IMR-90 (cell line): ENCODE results near the gene FAR2. TPM values are rescaled to one million over a fixed set of nuclear protein-coding genes. Genes with fewer than 3 reads are reported as not detected.

Source experiments
- ATAC-seq: fragments of 200-7000 bp; cut with Tn5 transposase; 2 replicates; pipeline ENCODE4 v1.9.1; 2020; ENCODE audit warnings: low read depth, mild to moderate bottlenecking, moderate library complexity
- BruUV-seq: library from RNA; stranded (reverse); fragments of 400-500 nt; replicated peaks from 2 replicates; lab custom pipeline; 2021; lab: Mats Ljungman, UMichigan
- CTCF ChIA-PET: fragments of 300-600 bp; formaldehyde crosslinking; extraction: SDS; loops from one replicate; lab custom pipeline; 2021; ENCODE audit warnings: antibody characterized with exemption; lab: Yijun Ruan, JAX
- POLR2A ChIA-PET: fragments of 300-600 bp; sonication (Branson Sonifier 250); formaldehyde crosslinking; loops from one replicate; lab custom pipeline; 2022; ENCODE audit warnings: antibody characterized with exemption; ENCODE audit not compliant: unreplicated experiment; lab: Charles Lee
- DNase-seq: peaks from one replicate; pipeline ENCODE4 v3.0.0; 2013
- H2AFZ ChIP-seq: replicated peaks from 2 replicates; pipeline ENCODE3; 2013; ENCODE audit warnings: low read length, mild to moderate bottlenecking; ENCODE audit not compliant: poor library complexity
- H2AK5ac ChIP-seq: 2 replicates; pipeline ENCODE4 v1.6.1; 2013; ENCODE audit warnings: low read depth, low read length, inconsistent platforms
- H2AK9ac ChIP-seq: replicated peaks from 2 replicates; pipeline ENCODE3; 2013; ENCODE audit warnings: mild to moderate bottlenecking, low read depth, low read length, moderate library complexity; ENCODE audit not compliant: poor library complexity
- H2BK120ac ChIP-seq: 2 replicates; pipeline ENCODE4 v1.6.1; 2013; ENCODE audit warnings: low read depth, low read length, inconsistent platforms
- H2BK15ac ChIP-seq: 3 replicates; pipeline ENCODE4 v1.6.1; 2013; ENCODE audit warnings: low read depth, low read length, inconsistent platforms
- H2BK20ac ChIP-seq: 2 replicates; pipeline ENCODE4 v1.6.1; 2013; ENCODE audit warnings: low read depth, mild to moderate bottlenecking, inconsistent platforms, low read length, moderate library complexity
- H2BK5ac ChIP-seq: 2 replicates; pipeline ENCODE4 v1.6.1; 2013; ENCODE audit warnings: mild to moderate bottlenecking, low read depth, low read length, inconsistent platforms; ENCODE audit not compliant: poor library complexity, severe bottlenecking
- H3K14ac ChIP-seq: replicated peaks from 2 replicates; pipeline ENCODE4 v1.6.1; 2013; ENCODE audit warnings: low read depth, low read length, inconsistent platforms
- H3K18ac ChIP-seq: 2 replicates; pipeline ENCODE4 v1.6.1; 2013; ENCODE audit warnings: low read depth, low read length, control low read depth
- H3K23ac ChIP-seq: 2 replicates; pipeline ENCODE4 v1.6.1; 2013; ENCODE audit warnings: low read depth, low read length, inconsistent platforms
- H3K27ac ChIP-seq: 2 replicates; pipeline ENCODE4 v1.5.1; 2013; ENCODE audit warnings: mild to moderate bottlenecking, control low read depth, low read length; ENCODE audit not compliant: insufficient read depth
- H3K27me3 ChIP-seq: 2 replicates; pipeline ENCODE4 v1.6.1; 2013; ENCODE audit warnings: low read length; ENCODE audit not compliant: control insufficient read depth, insufficient read depth
- H3K36me3 ChIP-seq: 2 replicates; pipeline ENCODE4 v1.6.1; 2013; ENCODE audit warnings: low read length, mixed read lengths; ENCODE audit not compliant: control insufficient read depth, insufficient read depth
- H3K4ac ChIP-seq: 2 replicates; pipeline ENCODE4 v1.6.1; 2013; ENCODE audit warnings: low read depth, low read length, inconsistent platforms
- H3K4me1 ChIP-seq: 2 replicates; pipeline ENCODE4 v1.6.1; 2013; ENCODE audit warnings: low read length, mixed read lengths; ENCODE audit not compliant: control insufficient read depth, insufficient read depth
- H3K4me2 ChIP-seq: 2 replicates; pipeline ENCODE4 v1.6.1; 2013; ENCODE audit warnings: low read depth, mild to moderate bottlenecking, control low read depth, low read length, moderate library complexity
- H3K4me3 ChIP-seq: 2 replicates; pipeline ENCODE4 v1.5.1; 2013; ENCODE audit warnings: low read depth, mild to moderate bottlenecking, control low read depth, low read length, moderate library complexity; ENCODE audit not compliant: insufficient read depth
- H3K56ac ChIP-seq: 2 replicates; pipeline ENCODE4 v1.6.1; 2013; ENCODE audit warnings: low read length, inconsistent platforms; ENCODE audit not compliant: insufficient read depth; ENCODE audit errors: extremely low read depth
- H3K79me1 ChIP-seq, 2 experiments: 2 replicates each; pipeline ENCODE4 v1.6.1; 2013; ENCODE audit warnings: low read length in 2 of 2, inconsistent platforms in 1 of 2, low read depth in 1 of 2
- H3K9ac ChIP-seq: 2 replicates; pipeline ENCODE4 v1.6.1; 2013; ENCODE audit warnings: low read depth, low read length, control low read depth
- H3K9me1 ChIP-seq: 2 replicates; pipeline ENCODE4 v1.6.1; 2013; ENCODE audit warnings: low read length, inconsistent platforms; ENCODE audit not compliant: insufficient read depth
- H3K9me3 ChIP-seq: 2 replicates; pipeline ENCODE4 v1.6.1; 2013; ENCODE audit warnings: low read length; ENCODE audit not compliant: control insufficient read depth, insufficient read depth
- H4K20me1 ChIP-seq: 2 replicates; pipeline ENCODE4 v1.6.1; 2013; ENCODE audit warnings: low read length, inconsistent platforms; ENCODE audit not compliant: insufficient read depth
- H4K5ac ChIP-seq: 2 replicates; pipeline ENCODE4 v1.6.1; 2013; ENCODE audit warnings: mild to moderate bottlenecking, low read depth, low read length, control low read depth
- H4K8ac ChIP-seq, 2 experiments: 2 replicates each; pipeline ENCODE4 v1.6.1; 2013; ENCODE audit warnings: low read depth in 2 of 2, low read length in 2 of 2, control low read depth in 1 of 2, inconsistent platforms in 1 of 2
- H4K91ac ChIP-seq: 2 replicates; pipeline ENCODE4 v1.6.1; 2013; ENCODE audit warnings: low read depth, low read length, inconsistent platforms; ENCODE audit not compliant: insufficient read depth
- BHLHE40 ChIP-seq: fragments of 150-350 bp; IDR thresholded peaks from 2 replicates; pipeline ENCODE4 v1.6.1; 2016; ENCODE audit warnings: mild to moderate bottlenecking, low read depth, low read length
- CEBPB ChIP-seq: IDR thresholded peaks from 2 replicates; pipeline ENCODE4 v1.6.1; 2012; ENCODE audit warnings: low read depth, low read length, improper control_type of control experiment
- MAFK ChIP-seq: IDR thresholded peaks from 2 replicates; pipeline ENCODE4 v1.6.1; 2012; ENCODE audit warnings: low read depth, low read length, improper control_type of control experiment
- MAZ ChIP-seq: IDR thresholded peaks from 2 replicates; pipeline ENCODE4 v1.6.1; 2012; ENCODE audit warnings: low read depth, mild to moderate bottlenecking, low read length, improper control_type of control experiment, moderate library complexity, borderline replicate concordance
- MXI1 ChIP-seq: IDR thresholded peaks from 2 replicates; pipeline ENCODE4 v1.6.1; 2012; ENCODE audit warnings: low read depth, mild to moderate bottlenecking, low read length, moderate library complexity, borderline replicate concordance
- NFE2L2 ChIP-seq: fragments of 150-350 bp; IDR thresholded peaks from 2 replicates; pipeline ENCODE4 v1.6.1; 2016; ENCODE audit warnings: low read depth, mild to moderate bottlenecking, low read length
- SMC3 ChIP-seq: fragments of 150-350 bp; IDR thresholded peaks from 2 replicates; pipeline ENCODE4 v1.6.1; 2016; ENCODE audit warnings: low read depth, mild to moderate bottlenecking, antibody characterized with exemption, low read length, moderate library complexity
- WGBS, 2 experiments: methylation state at CpG; one replicate each; pipeline versions ENCODE4 v1.1.5 to v1.1.7; 2013; ENCODE audit warnings: missing lambda C conversion rate in 2 of 2; ENCODE audit not compliant: insufficient read length in 1 of 2; ENCODE audit errors: extremely low coverage in 2 of 2; 5-methylcytosine and 5-hydroxymethylcytosine counted together
- dilution Hi-C: fragments of 300-500 bp; cut with HindIII; formaldehyde crosslinking; loops from one replicate; pipeline ENCODE4 v1.14.3; 2018; ENCODE audit warnings: low sequenced_read_pairs; ENCODE audit not compliant: unreplicated experiment
- in situ Hi-C: fragments of 300-500 bp; cut with MboI; formaldehyde crosslinking; loops from 3 replicates; pipeline ENCODE4 v1.14.3; 2019; ENCODE audit warnings: low sequenced_read_pairs, inconsistent platforms, mixed read lengths
- intact Hi-C: fragments of 100-400 bp; cut with micrococcal nuclease; formaldehyde crosslinking; loops from 2 replicates; pipeline ENCODE4 v1.10.0; 2022
- polyA plus RNA-seq, 3 experiments: library from polyadenylated mRNA; depleted of rRNA; stranded (reverse); fragments of >200 nt; gene quantifications; 2 replicates each; pipeline ENCODE4 v1.2.3, GENCODE V29; 2012; ENCODE audit warnings: low replicate concordance in 1 of 3
- total RNA-seq: library from RNA; depleted of rRNA; stranded (reverse); fragments of >200 nt; gene quantifications from 2 replicates; pipeline ENCODE4 v1.2.3, GENCODE V29; 2012
- TF ChIP-seq, protein P1 (sequence below): conservative IDR thresholded peaks from 2 replicates; pipeline ENCODE4 v1.5.1; 2012; ENCODE audit warnings: mild to moderate bottlenecking, low read depth, low read length, improper control_type of control experiment

The FAR2 gene
- total and polyA plus RNA-seq, 2 of the 4 experiments (the other 2 are of a cell fraction), result 1.1 to 2.0 TPM

- H2BK120ac ChIP-seq, result no peak overlapping the region
- no peaks in the 10 kb centered on the region for H3K9me3 ChIP-seq
These were observed 71.7 kb downstream of the FAR2 start for GRCh38 chr12:29220632-29221336.

More at GRCh38 chr12:29220632-29221336, 71.7 kb downstream of the FAR2 start:
- in situ Hi-C loops, result no loop called here
- Histone ChIP-seq H3K9me1 (no peaks in the 10 kb centered on the region), H2AK9ac (no peak overlapping the region), H3K4ac (no peak overlapping the region), H4K5ac (no peak overlapping the region), H3K4me2 (no peak overlapping the region), H3K23ac (no peak overlapping the region), H2BK20ac (no peak overlapping the region), H3K4me3 (no peak overlapping the region), H3K18ac (no peak overlapping the region), H3K27ac (no peak overlapping the region), H2BK5ac (no peak overlapping the region), H4K8ac (no peak overlapping the region), H3K36me3 (no peaks in the 10 kb centered on the region), H4K91ac (no peak overlapping the region), H3K27me3 (no peaks in the 10 kb centered on the region), H2BK15ac (no peak overlapping the region), H3K56ac (no peak overlapping the region), H3K9ac (no peak overlapping the region), H3K4me1 (peaks cover 7% of the 10 kb centered on the region; the same call in 1 of the 2 replicates), H3K79me1 (no peaks in the 10 kb centered on the region), H4K20me1 (no peaks in the 10 kb centered on the region), H3K14ac (no peak overlapping the region), H2AFZ (no peak overlapping the region), H2AK5ac (no peak overlapping the region)
- no TSS peak for BruUV-seq
- no peak for DNase-seq
- WGBS, 2 experiments, result no CpG with 5 or more reads among the region's 18 CpGs
- POLR2A ChIA-PET, result no interaction called here
- intact Hi-C loops, result no loop called here
- CTCF ChIA-PET, result no interaction called here
- dilution Hi-C loops, result no loop called here
- no peak for ATAC-seq
- no peak for TF ChIP-seq MAFK
- no peak for TF ChIP-seq MAZ
- no peak for TF ChIP-seq NFE2L2
- no peak for TF ChIP-seq CEBPB
- no peak for TF ChIP-seq SMC3
- TF ChIP-seq BHLHE40, result no peak
- TF ChIP-seq MXI1, result no peak
- TF ChIP-seq, protein P1, sequence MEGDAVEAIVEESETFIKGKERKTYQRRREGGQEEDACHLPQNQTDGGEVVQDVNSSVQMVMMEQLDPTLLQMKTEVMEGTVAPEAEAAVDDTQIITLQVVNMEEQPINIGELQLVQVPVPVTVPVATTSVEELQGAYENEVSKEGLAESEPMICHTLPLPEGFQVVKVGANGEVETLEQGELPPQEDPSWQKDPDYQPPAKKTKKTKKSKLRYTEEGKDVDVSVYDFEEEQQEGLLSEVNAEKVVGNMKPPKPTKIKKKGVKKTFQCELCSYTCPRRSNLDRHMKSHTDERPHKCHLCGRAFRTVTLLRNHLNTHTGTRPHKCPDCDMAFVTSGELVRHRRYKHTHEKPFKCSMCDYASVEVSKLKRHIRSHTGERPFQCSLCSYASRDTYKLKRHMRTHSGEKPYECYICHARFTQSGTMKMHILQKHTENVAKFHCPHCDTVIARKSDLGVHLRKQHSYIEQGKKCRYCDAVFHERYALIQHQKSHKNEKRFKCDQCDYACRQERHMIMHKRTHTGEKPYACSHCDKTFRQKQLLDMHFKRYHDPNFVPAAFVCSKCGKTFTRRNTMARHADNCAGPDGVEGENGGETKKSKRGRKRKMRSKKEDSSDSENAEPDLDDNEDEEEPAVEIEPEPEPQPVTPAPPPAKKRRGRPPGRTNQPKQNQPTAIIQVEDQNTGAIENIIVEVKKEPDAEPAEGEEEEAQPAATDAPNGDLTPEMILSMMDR, result no peak
